GM23338 (cell line): ENCODE results near the gene CREB1. TPM values are rescaled to one million over a fixed set of nuclear protein-coding genes. Genes with fewer than 3 reads are reported as not detected.
A peak's percentile ranks its signal among the peaks of the same experiment; 100 is the strongest.

Experiments used
- ATAC-seq: fragments of 200-7000 bp; cut with Tn5 transposase; 3 replicates; pipeline ENCODE4 v1.9.1; 2020
- DNase-seq: peaks from one replicate; pipeline ENCODE4 v3.0.0-alpha.2; 2015; ENCODE audit warnings: low spot score
- H2AFZ ChIP-seq: fragments of 200-600 bp; sonication (generic); 2 replicates; pipeline ENCODE4 v1.8.0; 2016; ENCODE audit warnings: antibody characterized with exemption, mild to moderate bottlenecking, moderate library complexity
- H3F3A ChIP-seq: fragments of 200-600 bp; sonication (generic); replicated peaks from 2 replicates; pipeline ENCODE4 v1.8.0; 2017; ENCODE audit warnings: antibody characterized with exemption, mixed run types, low read depth
- H3K27ac ChIP-seq: fragments of 200-600 bp; sonication (generic); 2 replicates; pipeline ENCODE4 v1.6.1; 2016; ENCODE audit warnings: low read depth
- H3K27me3 ChIP-seq: fragments of 200-600 bp; sonication (generic); 2 replicates; pipeline ENCODE4 v1.8.0; 2016; ENCODE audit warnings: mild to moderate bottlenecking, mixed run types, moderate library complexity; ENCODE audit not compliant: insufficient read depth
- H3K36me3 ChIP-seq: fragments of 200-600 bp; sonication (generic); 2 replicates; pipeline ENCODE4 v1.8.0; 2016; ENCODE audit warnings: mild to moderate bottlenecking; ENCODE audit not compliant: insufficient read depth
- H3K4me1 ChIP-seq: fragments of 200-600 bp; sonication (generic); 2 replicates; pipeline ENCODE4 v1.8.0; 2016; ENCODE audit warnings: mild to moderate bottlenecking, moderate library complexity; ENCODE audit not compliant: insufficient read depth
- H3K4me2 ChIP-seq: fragments of 200-600 bp; sonication (generic); 2 replicates; pipeline ENCODE4 v1.7.1; 2017; ENCODE audit warnings: mixed run types
- H3K4me3 ChIP-seq: fragments of 200-600 bp; sonication (generic); 2 replicates; pipeline ENCODE4 v1.6.1; 2016; ENCODE audit warnings: mixed run types
- H3K79me2 ChIP-seq: fragments of 200-600 bp; sonication (generic); replicated peaks from 2 replicates; pipeline ENCODE4 v1.8.0; 2017; ENCODE audit warnings: mild to moderate bottlenecking; ENCODE audit not compliant: insufficient read depth
- H3K9me2 ChIP-seq: fragments of 200-600 bp; sonication (generic); 2 replicates; pipeline ENCODE4 v1.8.0; 2017; ENCODE audit not compliant: insufficient read depth
- H4K20me1 ChIP-seq: fragments of 200-600 bp; sonication (generic); replicated peaks from 2 replicates; pipeline ENCODE4 v1.8.0; 2017; ENCODE audit warnings: mild to moderate bottlenecking; ENCODE audit not compliant: insufficient read depth
- H3K27ac Mint-ChIP-seq: 2 replicates; pipeline ENCODE4 v1.8.0; 2020; ENCODE audit warnings: inconsistent platforms, mild to moderate bottlenecking, moderate library complexity, mixed read lengths
- H3K27me3 Mint-ChIP-seq: 3 replicates; pipeline ENCODE4 v1.8.0; 2022; ENCODE audit warnings: low read depth, mild to moderate bottlenecking, moderate library complexity, mixed read lengths, inconsistent platforms; ENCODE audit not compliant: insufficient read depth, poor library complexity
- H3K36me3 Mint-ChIP-seq: 3 replicates; pipeline ENCODE4 v1.8.0; 2021; ENCODE audit warnings: low read depth, mild to moderate bottlenecking, inconsistent platforms, moderate library complexity, mixed read lengths
- H3K4me1 Mint-ChIP-seq: 3 replicates; pipeline ENCODE4 v1.8.0; 2020; ENCODE audit warnings: mild to moderate bottlenecking, inconsistent platforms, mixed read lengths
- H3K4me3 Mint-ChIP-seq: 3 replicates; pipeline ENCODE4 v1.8.0; 2021; ENCODE audit warnings: moderate library complexity, mild to moderate bottlenecking, inconsistent platforms, mixed read lengths
- H3K9me3 Mint-ChIP-seq: 3 replicates; pipeline ENCODE4 v1.8.0; 2020; ENCODE audit warnings: moderate library complexity, mild to moderate bottlenecking, inconsistent platforms, mixed read lengths
- EZH2 ChIP-seq: fragments of 200-600 bp; sonication (generic); IDR thresholded peaks from one replicate; pipeline ENCODE4 v1.8.0; 2017; ENCODE audit warnings: antibody characterized with exemption, mild to moderate bottlenecking, low read depth; ENCODE audit not compliant: unreplicated experiment
- EZH2phosphoT487 ChIP-seq: fragments of 200-600 bp; sonication (generic); IDR thresholded peaks from one replicate; pipeline ENCODE4 v1.8.1; 2018; ENCODE audit warnings: antibody characterized with exemption; ENCODE audit not compliant: unreplicated experiment
- POLR2AphosphoS5 ChIP-seq: IDR thresholded peaks from 2 replicates; pipeline ENCODE4 v1.6.1; 2016; ENCODE audit warnings: antibody characterized with exemption, low read depth
- polyA plus RNA-seq: library from polyadenylated mRNA; unstranded; fragments of >200 nt; fragmentation: Nextera tagmentation; extraction: Ambion mirVana; gene quantifications from 2 replicates; pipeline ENCODE4 v1.2.1, GENCODE V29; 2016
- total RNA-seq: library from RNA; depleted of rRNA; stranded (reverse); fragments of >200 nt; shearing (Covaris generic); gene quantifications from 2 replicates; pipeline ENCODE4 v1.2.3, GENCODE V29; 2014
- TF ChIP-seq, protein P1 (sequence below): fragments of 250-450 bp; sonication (Bioruptor Pico); IDR thresholded peaks from 2 replicates; pipeline ENCODE4 v1.5.0; 2020; ENCODE audit warnings: mild to moderate bottlenecking, moderate library complexity
- TF ChIP-seq, protein P2 (sequence below): IDR thresholded peaks from one replicate; pipeline ENCODE4 v1.6.1; 2018; ENCODE audit warnings: antibody characterized with exemption; ENCODE audit not compliant: unreplicated experiment
- TF ChIP-seq, protein P3 (sequence below), 2 experiments: fragments of 200-600 bp in 1 of 2; sonication (generic) in 1 of 2; conservative IDR thresholded peaks; 2 replicates each; pipeline versions ENCODE4 v1.5.1 to v1.6.1; 2016 to 2017; ENCODE audit warnings: antibody characterized with exemption in 2 of 2, low read depth in 2 of 2, mild to moderate bottlenecking in 2 of 2, moderate library complexity in 1 of 2

CREB1 gene
- total and polyA plus RNA-seq, 2 experiments from 2014 or later: 40.3 to 104 TPM

DNA sequence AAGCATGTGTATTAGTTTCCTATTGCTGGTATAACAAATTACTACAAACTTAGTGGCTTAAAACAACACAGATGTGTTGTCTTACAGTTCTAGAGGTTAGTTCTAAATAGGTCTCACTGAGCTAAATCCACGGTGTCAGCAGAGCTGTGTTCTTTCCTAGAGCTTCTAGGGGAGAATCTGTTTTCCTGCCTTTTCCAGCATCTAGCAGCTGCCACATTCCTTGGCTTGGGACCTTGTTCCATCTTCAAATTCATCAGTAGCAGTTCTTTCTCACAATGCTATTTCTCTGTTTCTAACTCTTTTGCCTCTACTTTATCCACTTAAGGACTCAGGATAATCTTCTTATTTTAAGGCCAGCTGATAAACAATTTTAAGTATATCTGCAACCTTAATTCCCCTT, 32.2 kb upstream of the CREB1 start (continued):
- TF ChIP-seq, protein P1, sequence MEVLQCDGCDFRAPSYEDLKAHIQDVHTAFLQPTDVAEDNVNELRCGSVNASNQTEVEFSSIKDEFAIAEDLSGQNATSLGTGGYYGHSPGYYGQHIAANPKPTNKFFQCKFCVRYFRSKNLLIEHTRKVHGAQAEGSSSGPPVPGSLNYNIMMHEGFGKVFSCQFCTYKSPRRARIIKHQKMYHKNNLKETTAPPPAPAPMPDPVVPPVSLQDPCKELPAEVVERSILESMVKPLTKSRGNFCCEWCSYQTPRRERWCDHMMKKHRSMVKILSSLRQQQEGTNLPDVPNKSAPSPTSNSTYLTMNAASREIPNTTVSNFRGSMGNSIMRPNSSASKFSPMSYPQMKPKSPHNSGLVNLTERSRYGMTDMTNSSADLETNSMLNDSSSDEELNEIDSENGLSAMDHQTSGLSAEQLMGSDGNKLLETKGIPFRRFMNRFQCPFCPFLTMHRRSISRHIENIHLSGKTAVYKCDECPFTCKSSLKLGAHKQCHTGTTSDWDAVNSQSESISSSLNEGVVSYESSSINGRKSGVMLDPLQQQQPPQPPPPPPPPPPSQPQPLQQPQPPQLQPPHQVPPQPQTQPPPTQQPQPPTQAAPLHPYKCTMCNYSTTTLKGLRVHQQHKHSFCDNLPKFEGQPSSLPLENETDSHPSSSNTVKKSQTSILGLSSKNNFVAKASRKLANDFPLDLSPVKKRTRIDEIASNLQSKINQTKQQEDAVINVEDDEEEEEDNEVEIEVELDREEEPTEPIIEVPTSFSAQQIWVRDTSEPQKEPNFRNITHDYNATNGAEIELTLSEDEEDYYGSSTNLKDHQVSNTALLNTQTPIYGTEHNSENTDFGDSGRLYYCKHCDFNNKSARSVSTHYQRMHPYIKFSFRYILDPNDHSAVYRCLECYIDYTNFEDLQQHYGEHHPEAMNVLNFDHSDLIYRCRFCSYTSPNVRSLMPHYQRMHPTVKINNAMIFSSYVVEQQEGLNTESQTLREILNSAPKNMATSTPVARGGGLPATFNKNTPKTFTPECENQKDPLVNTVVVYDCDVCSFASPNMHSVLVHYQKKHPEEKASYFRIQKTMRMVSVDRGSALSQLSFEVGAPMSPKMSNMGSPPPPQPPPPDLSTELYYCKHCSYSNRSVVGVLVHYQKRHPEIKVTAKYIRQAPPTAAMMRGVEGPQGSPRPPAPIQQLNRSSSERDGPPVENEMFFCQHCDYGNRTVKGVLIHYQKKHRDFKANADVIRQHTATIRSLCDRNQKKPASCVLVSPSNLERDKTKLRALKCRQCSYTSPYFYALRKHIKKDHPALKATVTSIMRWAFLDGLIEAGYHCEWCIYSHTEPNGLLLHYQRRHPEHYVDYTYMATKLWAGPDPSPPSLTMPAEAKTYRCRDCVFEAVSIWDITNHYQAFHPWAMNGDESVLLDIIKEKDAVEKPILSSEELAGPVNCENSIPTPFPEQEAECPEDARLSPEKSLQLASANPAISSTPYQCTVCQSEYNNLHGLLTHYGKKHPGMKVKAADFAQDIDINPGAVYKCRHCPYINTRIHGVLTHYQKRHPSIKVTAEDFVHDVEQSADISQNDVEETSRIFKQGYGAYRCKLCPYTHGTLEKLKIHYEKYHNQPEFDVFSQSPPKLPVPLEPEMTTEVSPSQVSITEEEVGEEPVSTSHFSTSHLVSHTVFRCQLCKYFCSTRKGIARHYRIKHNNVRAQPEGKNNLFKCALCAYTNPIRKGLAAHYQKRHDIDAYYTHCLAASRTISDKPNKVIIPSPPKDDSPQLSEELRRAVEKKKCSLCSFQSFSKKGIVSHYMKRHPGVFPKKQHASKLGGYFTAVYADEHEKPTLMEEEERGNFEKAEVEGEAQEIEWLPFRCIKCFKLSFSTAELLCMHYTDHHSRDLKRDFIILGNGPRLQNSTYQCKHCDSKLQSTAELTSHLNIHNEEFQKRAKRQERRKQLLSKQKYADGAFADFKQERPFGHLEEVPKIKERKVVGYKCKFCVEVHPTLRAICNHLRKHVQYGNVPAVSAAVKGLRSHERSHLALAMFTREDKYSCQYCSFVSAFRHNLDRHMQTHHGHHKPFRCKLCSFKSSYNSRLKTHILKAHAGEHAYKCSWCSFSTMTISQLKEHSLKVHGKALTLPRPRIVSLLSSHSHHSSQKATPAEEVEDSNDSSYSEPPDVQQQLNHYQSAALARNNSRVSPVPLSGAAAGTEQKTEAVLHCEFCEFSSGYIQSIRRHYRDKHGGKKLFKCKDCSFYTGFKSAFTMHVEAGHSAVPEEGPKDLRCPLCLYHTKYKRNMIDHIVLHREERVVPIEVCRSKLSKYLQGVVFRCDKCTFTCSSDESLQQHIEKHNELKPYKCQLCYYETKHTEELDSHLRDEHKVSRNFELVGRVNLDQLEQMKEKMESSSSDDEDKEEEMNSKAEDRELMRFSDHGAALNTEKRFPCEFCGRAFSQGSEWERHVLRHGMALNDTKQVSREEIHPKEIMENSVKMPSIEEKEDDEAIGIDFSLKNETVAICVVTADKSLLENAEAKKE (CRISPR knock-in tag): no peak
- no peak for TF ChIP-seq POLR2AphosphoS5
- no peak for TF ChIP-seq EZH2phosphoT487

DNA sequence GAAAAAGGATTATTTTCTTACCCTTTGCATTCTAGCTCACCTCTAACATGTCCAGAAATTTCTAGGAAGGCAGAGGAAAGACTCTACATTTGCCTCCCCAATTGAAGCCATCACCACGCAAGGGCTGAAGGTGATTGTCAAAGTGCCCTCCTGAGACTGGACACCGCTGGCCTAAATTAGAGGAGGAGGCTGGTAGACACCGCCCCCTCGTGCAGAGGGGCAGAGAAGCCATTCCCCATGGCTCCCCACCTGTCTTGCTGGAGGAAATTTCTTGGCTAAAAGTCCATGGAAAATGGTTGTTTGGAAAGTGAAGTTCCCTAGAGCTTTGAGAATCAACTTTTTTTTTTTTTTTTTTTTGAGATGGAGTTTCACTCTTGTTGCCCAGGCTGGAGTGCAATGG, 31.3 kb upstream of the CREB1 start:
- Histone ChIP-seq H3K36me3 (no peaks in the 10 kb centered on the region), H3K4me2 (no peak overlapping the region), H3F3A (no peaks in the 10 kb centered on the region), H4K20me1 (no peaks in the 10 kb centered on the region), H2AFZ (no peak overlapping the region), H3K79me2 (no peaks in the 10 kb centered on the region), H3K27me3 (no peaks in the 10 kb centered on the region), H3K9me2 (no peaks in the 10 kb centered on the region), H3K4me3 (no peak overlapping the region), H3K27ac (no peak overlapping the region), H3K4me1 (peaks cover 21% of the 10 kb centered on the region)
- H3K36me3 Mint-ChIP-seq: no peaks in the 10 kb centered on the region
- H3K4me1 Mint-ChIP-seq: peaks cover 23% of the 10 kb centered on the region
- no peak overlapping the region for H3K4me3 Mint-ChIP-seq
- peak; percentile 62 for ATAC-seq
- no peak for DNase-seq
- H3K27me3 Mint-ChIP-seq: peaks cover 7% of the 10 kb centered on the region
- no peak overlapping the region for H3K27ac Mint-ChIP-seq
- no peaks in the 10 kb centered on the region for H3K9me3 Mint-ChIP-seq
- no peak for TF ChIP-seq EZH2
- TF ChIP-seq, protein P2, sequence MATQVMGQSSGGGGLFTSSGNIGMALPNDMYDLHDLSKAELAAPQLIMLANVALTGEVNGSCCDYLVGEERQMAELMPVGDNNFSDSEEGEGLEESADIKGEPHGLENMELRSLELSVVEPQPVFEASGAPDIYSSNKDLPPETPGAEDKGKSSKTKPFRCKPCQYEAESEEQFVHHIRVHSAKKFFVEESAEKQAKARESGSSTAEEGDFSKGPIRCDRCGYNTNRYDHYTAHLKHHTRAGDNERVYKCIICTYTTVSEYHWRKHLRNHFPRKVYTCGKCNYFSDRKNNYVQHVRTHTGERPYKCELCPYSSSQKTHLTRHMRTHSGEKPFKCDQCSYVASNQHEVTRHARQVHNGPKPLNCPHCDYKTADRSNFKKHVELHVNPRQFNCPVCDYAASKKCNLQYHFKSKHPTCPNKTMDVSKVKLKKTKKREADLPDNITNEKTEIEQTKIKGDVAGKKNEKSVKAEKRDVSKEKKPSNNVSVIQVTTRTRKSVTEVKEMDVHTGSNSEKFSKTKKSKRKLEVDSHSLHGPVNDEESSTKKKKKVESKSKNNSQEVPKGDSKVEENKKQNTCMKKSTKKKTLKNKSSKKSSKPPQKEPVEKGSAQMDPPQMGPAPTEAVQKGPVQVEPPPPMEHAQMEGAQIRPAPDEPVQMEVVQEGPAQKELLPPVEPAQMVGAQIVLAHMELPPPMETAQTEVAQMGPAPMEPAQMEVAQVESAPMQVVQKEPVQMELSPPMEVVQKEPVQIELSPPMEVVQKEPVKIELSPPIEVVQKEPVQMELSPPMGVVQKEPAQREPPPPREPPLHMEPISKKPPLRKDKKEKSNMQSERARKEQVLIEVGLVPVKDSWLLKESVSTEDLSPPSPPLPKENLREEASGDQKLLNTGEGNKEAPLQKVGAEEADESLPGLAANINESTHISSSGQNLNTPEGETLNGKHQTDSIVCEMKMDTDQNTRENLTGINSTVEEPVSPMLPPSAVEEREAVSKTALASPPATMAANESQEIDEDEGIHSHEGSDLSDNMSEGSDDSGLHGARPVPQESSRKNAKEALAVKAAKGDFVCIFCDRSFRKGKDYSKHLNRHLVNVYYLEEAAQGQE: no peak
- TF ChIP-seq, protein P3, sequence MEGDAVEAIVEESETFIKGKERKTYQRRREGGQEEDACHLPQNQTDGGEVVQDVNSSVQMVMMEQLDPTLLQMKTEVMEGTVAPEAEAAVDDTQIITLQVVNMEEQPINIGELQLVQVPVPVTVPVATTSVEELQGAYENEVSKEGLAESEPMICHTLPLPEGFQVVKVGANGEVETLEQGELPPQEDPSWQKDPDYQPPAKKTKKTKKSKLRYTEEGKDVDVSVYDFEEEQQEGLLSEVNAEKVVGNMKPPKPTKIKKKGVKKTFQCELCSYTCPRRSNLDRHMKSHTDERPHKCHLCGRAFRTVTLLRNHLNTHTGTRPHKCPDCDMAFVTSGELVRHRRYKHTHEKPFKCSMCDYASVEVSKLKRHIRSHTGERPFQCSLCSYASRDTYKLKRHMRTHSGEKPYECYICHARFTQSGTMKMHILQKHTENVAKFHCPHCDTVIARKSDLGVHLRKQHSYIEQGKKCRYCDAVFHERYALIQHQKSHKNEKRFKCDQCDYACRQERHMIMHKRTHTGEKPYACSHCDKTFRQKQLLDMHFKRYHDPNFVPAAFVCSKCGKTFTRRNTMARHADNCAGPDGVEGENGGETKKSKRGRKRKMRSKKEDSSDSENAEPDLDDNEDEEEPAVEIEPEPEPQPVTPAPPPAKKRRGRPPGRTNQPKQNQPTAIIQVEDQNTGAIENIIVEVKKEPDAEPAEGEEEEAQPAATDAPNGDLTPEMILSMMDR (conservative IDR thresholded peaks at IDR 0.05; ENCODE audit: low read depth in 2 of 2): peak; percentile 32 to 53
